DOHH2 (cell line): ENCODE measurements around the gene MLLT6.

Source experiments
- CTCF ChIP-seq: fragments of 200-600 bp; sonication (generic); IDR thresholded peaks from one replicate; pipeline ENCODE4 v1.5.1; 2014; ENCODE audit warnings: antibody characterized with exemption, mild to moderate bottlenecking, low read depth, low read length; ENCODE audit not compliant: poor library complexity, severe bottlenecking
- EZH2phosphoT487 ChIP-seq: fragments of 200-600 bp; sonication (generic); IDR thresholded peaks from 2 replicates; pipeline ENCODE4 v1.6.1; 2017; ENCODE audit warnings: borderline replicate concordance, mild to moderate bottlenecking, antibody characterized with exemption, low read length, moderate library complexity, mixed read lengths

GRCh38 chr17:38672788-38673706 is 32.0 kb upstream of the MLLT6 start:
- no peak for TF ChIP-seq CTCF
- TF ChIP-seq EZH2phosphoT487 = no peak
